Aorta (tissue), 5 donors: ENCODE results near the gene AUNIP. TPM values are rescaled to one million over a fixed set of nuclear protein-coding genes. Genes with fewer than 3 reads are reported as not detected.

Source experiments
- ATAC-seq: fragments of 200-7000 bp; cut with Tn5 transposase; one replicate; pipeline ENCODE4 v1.9.1; 2022; ENCODE audit warnings: moderate library complexity; ENCODE audit not compliant: low FRiP score
- DNase-seq, 2 donors: peaks; one replicate each; pipeline ENCODE4 v3.0.0-alpha.2; 2020
- H3K27ac ChIP-seq, 2 donors: one replicate each; pipeline ENCODE4 v1.5.1; 2013; ENCODE audit warnings: low read length in 2 of 2, mild to moderate bottlenecking in 2 of 2, moderate library complexity in 2 of 2, control low read depth in 1 of 2, inconsistent platforms in 1 of 2, low read depth in 1 of 2
- H3K27me3 ChIP-seq, 2 donors: one replicate each; pipeline ENCODE4 v1.6.1; 2013; ENCODE audit warnings: control low read depth in 1 of 2, low read length in 1 of 2, mild to moderate bottlenecking in 1 of 2, moderate library complexity in 1 of 2; ENCODE audit not compliant: insufficient read depth in 2 of 2, control insufficient read depth in 1 of 2
- H3K36me3 ChIP-seq, 2 donors: one replicate each; pipeline ENCODE4 v1.6.1; 2013; ENCODE audit warnings: control low read depth in 1 of 2, low read length in 1 of 2, mild to moderate bottlenecking in 1 of 2; ENCODE audit not compliant: insufficient read depth in 2 of 2, control insufficient read depth in 1 of 2
- H3K4me1 ChIP-seq, 2 donors: one replicate each; pipeline ENCODE4 v1.6.1; 2013; ENCODE audit warnings: low read length in 2 of 2, control low read depth in 1 of 2, mild to moderate bottlenecking in 1 of 2, moderate library complexity in 1 of 2; ENCODE audit not compliant: insufficient read depth in 2 of 2, control insufficient read depth in 1 of 2
- H3K4me3 ChIP-seq, 2 donors: one replicate each; pipeline ENCODE4 v1.5.1; 2013; ENCODE audit warnings: low read length in 2 of 2, control low read depth in 1 of 2, mild to moderate bottlenecking in 1 of 2
- H3K9me3 ChIP-seq: one replicate; pipeline ENCODE4 v1.6.1; 2013; ENCODE audit warnings: mild to moderate bottlenecking, low read length; ENCODE audit not compliant: control insufficient read depth
- WGBS, 2 donors: extraction: QIAGEN DNeasy Blood & Tissue Kit; methylation state at CpG; one replicate each; pipeline ENCODE4 v1.1.7; 2013; 5-methylcytosine and 5-hydroxymethylcytosine counted together
- intact Hi-C, 2 donors: fragments of 100-400 bp; cut with DNase I; formaldehyde crosslinking; loops; one replicate each; pipeline versions ENCODE4 v1.14.2 to v1.15.0; 2022
- polyA plus RNA-seq, 2 donors: library from polyadenylated mRNA; stranded (reverse); fragments of 200-250 nt; gene quantifications; one replicate each; pipeline ENCODE4 v1.2.3, GENCODE V29; 2013
- total RNA-seq, 2 donors: library from RNA; stranded (reverse); fragmentation: NEBNext Ultra II Directional; extraction: Animal tissue kit (Norgen Biotek cat#: 25700); gene quantifications; one replicate each; pipeline ENCODE4 v1.2.1, GENCODE V29; 2021
- donor health status: healthy with polysubstance abuse.
- donor health status: Bipolar disorder and iron deficiency.
- donor health status: DM: no; HTN: no; CAD: no.
- donor health status: DM: no; HTN: no; CAD: no.
- donor health status: DM: yes; HTN: yes; CAD: no.

AUNIP gene
- total and polyA plus RNA-seq, 4 donors, result not detected

DNA sequence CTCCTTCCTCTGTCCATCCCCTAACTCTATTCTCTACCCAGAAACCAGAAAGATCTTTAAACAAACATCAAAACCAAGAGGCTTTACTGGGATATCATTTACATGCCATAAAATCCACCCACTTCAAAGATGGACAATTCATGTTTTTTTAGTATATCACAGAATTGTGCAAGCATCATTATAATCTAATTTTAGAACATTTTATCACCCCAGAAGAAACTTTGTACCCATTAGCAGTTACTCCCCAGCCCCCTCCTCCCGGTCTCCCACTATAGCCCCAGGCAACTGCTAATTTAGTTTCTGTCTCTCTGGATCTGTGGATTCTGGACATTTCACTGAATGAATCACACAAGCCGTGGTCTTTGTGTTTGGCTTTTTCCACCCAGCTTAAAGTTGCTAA lies 64.0 kb downstream of the AUNIP start:
- intact Hi-C loops, result loop anchor here (5.0 kb wide), 3 partner anchors 108 to 248 kb away; partner anchors contain the start of gene MAN1C1 (in 1 of the 2)
- ATAC-seq (no peak), DNase-seq (no peak)
- 79 to 81% methylated on average over 2 of the region's 2 CpGs for WGBS, 2 donors
- no peak overlapping the region for H3K27ac ChIP-seq
- H3K4me1 ChIP-seq, result no peaks in the 10 kb centered on the region
- H3K27me3 ChIP-seq, result no peaks in the 10 kb centered on the region
- H3K4me3 ChIP-seq, result no peak overlapping the region
- H3K9me3 ChIP-seq, result no peaks in the 10 kb centered on the region
- H3K36me3 ChIP-seq, result no peaks in the 10 kb centered on the region

DNA sequence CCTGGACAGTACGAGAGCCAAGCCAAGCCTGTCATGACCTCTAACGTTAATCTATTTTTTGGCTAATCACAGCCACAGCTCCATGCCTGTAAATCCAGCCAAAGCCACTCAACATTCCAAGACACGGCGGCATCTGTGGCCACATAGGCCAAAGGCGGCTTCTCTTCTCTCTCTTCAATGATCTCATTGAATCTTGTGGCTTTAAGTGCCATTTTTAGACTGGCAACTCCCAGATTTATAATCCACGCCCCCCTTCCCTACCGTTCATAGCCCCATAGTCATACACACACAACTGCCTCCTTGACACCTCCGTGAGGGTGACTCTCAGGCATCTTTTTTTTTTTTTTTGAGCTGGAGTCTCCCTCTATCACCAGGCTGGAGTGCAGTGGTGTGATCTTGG lies 64.9 kb downstream of the AUNIP start:
- Histone ChIP-seq H3K4me1 (no peaks in the 10 kb centered on the region), H3K27ac (no peak overlapping the region), H3K4me3 (no peak overlapping the region), H3K36me3 (no peaks in the 10 kb centered on the region), H3K9me3 (no peaks in the 10 kb centered on the region), H3K27me3 (no peaks in the 10 kb centered on the region)
- WGBS, 2 donors, result 68 to 76% methylated on average over 8 of the region's 8 CpGs
- no peak for DNase-seq
- ATAC-seq, result no peak
- intact Hi-C loops, result loop anchor here in 1 of 2 donors (5.0 kb wide), 1 partner anchor 47 kb away; no protein-coding TSS in a partner anchor

DNA sequence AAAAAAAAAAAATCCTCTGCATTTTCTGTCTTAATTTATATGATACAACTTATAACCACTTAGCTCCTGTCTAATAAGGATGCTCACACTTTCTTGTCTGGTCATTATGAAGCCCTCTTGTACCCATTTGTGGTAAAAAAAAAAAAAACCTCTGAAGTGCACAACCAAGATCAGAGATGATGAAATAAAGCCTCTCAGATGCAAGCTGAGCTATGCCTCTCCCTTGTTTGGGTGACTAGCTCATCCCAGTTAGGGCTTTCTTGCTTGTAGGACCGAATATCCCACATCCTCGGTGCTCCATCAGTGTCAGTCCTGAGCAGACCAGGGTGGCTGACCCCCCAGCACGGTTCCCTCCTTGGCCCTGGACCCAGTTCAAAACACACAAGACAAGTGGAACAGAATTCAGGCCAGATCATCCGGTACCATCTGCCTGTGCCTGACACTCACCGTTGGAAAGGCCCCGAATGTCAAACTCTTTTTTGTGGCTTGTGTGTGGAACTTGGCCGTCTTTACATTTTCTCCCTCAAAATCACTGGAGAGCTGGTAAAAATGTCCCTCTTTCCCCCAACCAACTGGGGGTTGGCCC lies 65.6 kb downstream of the AUNIP start:
- ATAC-seq, result no peak
- H3K9me3 ChIP-seq, result no peaks in the 10 kb centered on the region
- no peak overlapping the region for H3K27ac ChIP-seq
- intact Hi-C loops, result loop anchor here in 1 of 2 donors (5.0 kb wide), 1 partner anchor 46 kb away; no protein-coding TSS in a partner anchor
- no peak overlapping the region for H3K4me3 ChIP-seq
- H3K36me3 ChIP-seq, result no peaks in the 10 kb centered on the region
- no peaks in the 10 kb centered on the region for H3K4me1 ChIP-seq
- no peak for DNase-seq
- no peaks in the 10 kb centered on the region for H3K27me3 ChIP-seq
- 75 to 86% methylated on average over 7 of the region's 7 CpGs for WGBS, 2 donors

DNA sequence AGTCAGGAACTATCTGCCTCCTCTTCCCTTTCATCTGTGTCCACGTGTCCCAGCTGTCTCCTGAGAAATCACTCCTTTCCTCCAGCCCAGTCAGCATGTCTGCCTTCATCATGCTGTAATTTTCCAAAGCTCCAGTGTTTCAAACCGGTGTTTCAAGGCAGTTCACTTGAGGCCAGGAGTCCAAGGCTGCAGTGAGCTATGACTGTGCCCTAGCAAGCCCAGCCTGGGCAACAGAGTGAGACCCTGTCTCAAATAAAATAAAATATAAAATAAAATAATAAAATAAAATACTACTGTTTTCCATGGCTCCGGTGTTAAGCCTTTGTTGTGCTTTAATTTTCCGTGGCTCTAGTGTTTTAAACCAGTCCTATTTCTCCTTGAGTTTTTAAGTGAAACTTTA lies 67.1 kb downstream of the AUNIP start:
- DNase-seq (no peak), ATAC-seq (no peak)
- intact Hi-C loops, result loop anchor here in 1 of 2 donors (5.0 kb wide), 1 partner anchor 45 kb away; no protein-coding TSS in a partner anchor
- H3K4me1 ChIP-seq, result no peaks in the 10 kb centered on the region
- no peak overlapping the region for H3K27ac ChIP-seq
- no peak overlapping the region for H3K4me3 ChIP-seq
- no peaks in the 10 kb centered on the region for H3K9me3 ChIP-seq
- no peaks in the 10 kb centered on the region for H3K36me3 ChIP-seq
- 61 to 66% methylated on average over 4 of the region's 4 CpGs for WGBS, 2 donors
- H3K27me3 ChIP-seq, result no peaks in the 10 kb centered on the region

DNA sequence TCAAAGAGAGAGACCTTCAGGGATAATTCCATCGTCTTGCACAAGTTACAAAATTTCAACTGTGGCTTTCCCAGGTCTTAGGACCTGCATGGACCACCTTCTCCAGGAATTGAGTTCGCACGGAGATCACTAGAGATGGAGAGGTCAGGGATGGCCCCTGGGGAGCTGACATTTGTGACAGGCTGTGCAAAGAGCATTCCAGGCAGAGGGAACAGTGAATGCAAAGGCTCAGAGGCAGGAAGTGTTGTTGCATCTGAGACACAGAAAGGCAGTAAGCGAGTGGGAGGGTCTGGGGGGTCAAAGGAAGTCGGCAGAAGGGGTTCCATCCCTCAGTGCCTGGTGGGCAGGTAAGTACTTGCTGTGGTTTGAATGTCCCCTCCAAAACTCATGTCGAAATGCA lies 68.8 kb downstream of the AUNIP start:
- no peaks in the 10 kb centered on the region for H3K4me1 ChIP-seq
- intact Hi-C loops, result loop anchor here in 1 of 2 donors (5.0 kb wide), 1 partner anchor 43 kb away; no protein-coding TSS in a partner anchor
- H3K9me3 ChIP-seq, result no peaks in the 10 kb centered on the region
- DNase-seq (no peak), ATAC-seq (no peak)
- H3K4me3 ChIP-seq, result no peak overlapping the region
- 88 to 92% methylated on average over 6 of the region's 6 CpGs for WGBS, 2 donors
- no peaks in the 10 kb centered on the region for H3K27me3 ChIP-seq
- no peaks in the 10 kb centered on the region for H3K36me3 ChIP-seq
- no peak overlapping the region for H3K27ac ChIP-seq

DNA sequence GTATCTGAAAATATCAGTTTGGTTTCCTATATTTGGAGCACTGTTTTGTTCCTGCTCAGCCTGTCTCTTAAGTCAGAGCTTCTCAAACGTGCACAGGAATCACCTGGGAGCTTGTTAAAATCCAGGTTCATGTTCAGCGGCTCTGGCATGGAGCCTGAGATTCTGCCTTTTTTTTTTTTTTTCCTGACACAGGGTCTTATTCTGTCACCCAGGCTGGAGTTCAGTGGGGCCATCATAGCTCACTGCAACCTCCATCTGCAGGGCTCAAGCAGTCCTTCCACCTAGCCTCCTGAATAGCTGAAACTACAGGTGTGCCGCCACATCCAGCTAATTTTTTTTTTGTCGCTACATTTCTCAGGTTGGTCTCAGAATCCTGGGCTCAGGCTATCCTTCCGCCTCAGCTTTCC lies 71.5 kb downstream of the AUNIP start:
- Histone ChIP-seq H3K4me1 (no peaks in the 10 kb centered on the region), H3K9me3 (no peaks in the 10 kb centered on the region), H3K36me3 (no peaks in the 10 kb centered on the region), H3K27me3 (no peaks in the 10 kb centered on the region), H3K4me3 (no peak overlapping the region), H3K27ac (no peak overlapping the region)
- no peak for ATAC-seq
- DNase-seq, result no peak
- intact Hi-C loops, result loop anchor here in 1 of 2 donors (10.0 kb wide), 1 partner anchor 83 kb away; no protein-coding TSS in a partner anchor
- 83% methylated on average over 5 of the region's 5 CpGs for WGBS, 2 donors

DNA sequence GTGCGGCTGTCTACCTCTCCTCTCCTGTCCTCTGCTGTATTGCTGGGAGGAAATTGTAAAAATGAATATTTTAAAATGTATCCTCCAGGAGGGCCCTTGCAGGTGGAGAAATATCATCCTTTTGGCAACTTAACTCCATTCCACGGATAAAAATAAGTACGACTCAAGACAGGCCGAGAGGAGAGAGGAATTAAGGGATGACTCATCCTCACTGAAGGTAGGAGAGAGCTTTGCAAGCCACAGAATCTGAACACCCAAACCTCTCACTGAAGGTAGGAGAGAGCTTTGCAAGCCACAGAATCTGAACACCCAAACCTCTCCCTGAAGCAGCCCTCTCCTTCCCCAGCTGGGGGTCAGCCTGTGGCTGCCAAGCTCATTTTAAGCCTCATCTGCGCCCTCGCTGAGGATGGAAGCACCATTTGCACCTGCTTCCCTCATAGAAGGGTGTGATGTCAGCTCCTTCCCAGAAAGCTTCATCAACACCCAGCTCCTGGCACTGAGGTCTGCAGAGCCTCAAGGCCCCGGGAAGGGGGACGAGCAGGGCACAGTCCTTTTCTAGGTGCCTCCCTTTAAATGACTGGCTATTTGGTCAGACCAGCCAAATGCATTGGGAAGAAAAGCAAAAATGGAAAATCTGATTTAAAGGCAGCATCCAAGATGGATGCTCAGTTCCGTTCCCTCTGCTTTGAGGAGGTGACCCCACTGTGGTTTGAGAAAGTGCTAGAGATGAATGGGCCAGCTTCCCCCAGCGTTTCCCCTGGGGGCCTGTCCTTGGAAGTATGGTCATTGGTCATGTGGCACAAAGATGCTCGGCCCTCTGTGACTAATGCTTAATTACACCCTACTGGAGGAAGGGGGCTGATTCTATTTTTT lies 72.1 kb downstream of the AUNIP start:
- no peak for DNase-seq

DNA sequence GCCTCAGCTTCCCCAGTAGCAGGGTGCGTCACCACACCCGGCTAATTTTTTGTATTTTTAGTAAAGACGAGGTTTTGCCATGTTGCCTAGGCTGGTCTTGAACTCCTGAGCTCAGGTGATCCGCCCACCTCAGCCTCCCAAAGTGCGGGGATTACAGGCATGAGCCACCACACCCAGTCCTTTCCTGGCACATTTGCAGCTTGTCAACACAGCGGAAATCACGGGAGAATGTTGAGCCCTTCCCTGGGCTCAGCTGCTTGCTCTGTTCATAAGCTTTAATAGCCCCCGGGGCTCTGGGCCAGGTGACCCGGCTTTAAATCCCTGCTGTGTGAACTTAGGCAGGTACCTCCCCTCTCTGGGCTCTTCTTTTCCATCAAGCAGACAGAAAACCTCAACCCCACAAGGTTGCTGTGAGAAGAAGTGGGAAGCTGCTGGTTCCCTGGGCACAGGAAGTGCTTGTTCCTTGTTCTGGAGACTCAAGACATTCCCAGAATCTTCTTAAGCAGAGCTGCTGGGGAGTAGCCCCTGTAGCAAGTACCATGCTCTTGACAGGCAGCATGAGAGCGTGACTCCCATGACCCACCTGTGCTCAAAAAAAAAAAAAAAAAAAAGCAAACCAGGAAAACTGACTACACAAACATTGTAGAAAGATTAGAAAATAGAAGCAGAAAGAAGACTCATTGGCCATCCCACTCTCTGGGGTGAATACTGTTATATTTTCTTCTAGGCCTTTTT lies 73.8 kb downstream of the AUNIP start:
- Histone ChIP-seq H3K4me1 (no peaks in the 10 kb centered on the region), H3K27me3 (no peaks in the 10 kb centered on the region), H3K36me3 (no peaks in the 10 kb centered on the region), H3K9me3 (no peaks in the 10 kb centered on the region), H3K4me3 (no peak overlapping the region), H3K27ac (no peak overlapping the region)
- 90 to 91% methylated on average over 10 of the region's 10 CpGs for WGBS, 2 donors
- DNase-seq (no peak), ATAC-seq (no peak)
- intact Hi-C loops, result loop anchor here in 1 of 2 donors (10.0 kb wide), 1 partner anchor 81 kb away; no protein-coding TSS in a partner anchor

More for the DNA sequence above, 72.1 kb downstream of the AUNIP start:
- Histone ChIP-seq H3K27ac (no peak overlapping the region), H3K36me3 (no peaks in the 10 kb centered on the region), H3K4me1 (no peaks in the 10 kb centered on the region), H3K27me3 (no peaks in the 10 kb centered on the region), H3K9me3 (no peaks in the 10 kb centered on the region), H3K4me3 (no peak overlapping the region)
- ATAC-seq, result no peak
- WGBS, 2 donors, result 54 to 56% methylated on average over 11 of the region's 11 CpGs
- intact Hi-C loops, result loop anchor here in 1 of 2 donors (10.0 kb wide), 1 partner anchor 82 kb away; no protein-coding TSS in a partner anchor
